ENCODE measurements around the gene MAP7D2.

MAP7D2 gene

GRCh38 chrX:20067709-20068561 is 48.8 kb downstream of the MAP7D2 start:
- H3K9me3 ChIP-seq (replicated peaks; ENCODE audit: insufficient read depth, low read length), result no peaks in the 10 kb centered on the region
- no peaks in the 10 kb centered on the region for H3K36me3 ChIP-seq (replicated peaks; ENCODE audit: insufficient read depth, low read length)
- TF ChIP-seq EZH2phosphoT487 (IDR thresholded peaks at IDR 0.05; ENCODE audit: low read length) (no peak), EZH2 (optimal IDR thresholded peaks at IDR 0.05; ENCODE audit: low read depth, low read length) (no peak)
- TF ChIP-seq, protein P1, sequence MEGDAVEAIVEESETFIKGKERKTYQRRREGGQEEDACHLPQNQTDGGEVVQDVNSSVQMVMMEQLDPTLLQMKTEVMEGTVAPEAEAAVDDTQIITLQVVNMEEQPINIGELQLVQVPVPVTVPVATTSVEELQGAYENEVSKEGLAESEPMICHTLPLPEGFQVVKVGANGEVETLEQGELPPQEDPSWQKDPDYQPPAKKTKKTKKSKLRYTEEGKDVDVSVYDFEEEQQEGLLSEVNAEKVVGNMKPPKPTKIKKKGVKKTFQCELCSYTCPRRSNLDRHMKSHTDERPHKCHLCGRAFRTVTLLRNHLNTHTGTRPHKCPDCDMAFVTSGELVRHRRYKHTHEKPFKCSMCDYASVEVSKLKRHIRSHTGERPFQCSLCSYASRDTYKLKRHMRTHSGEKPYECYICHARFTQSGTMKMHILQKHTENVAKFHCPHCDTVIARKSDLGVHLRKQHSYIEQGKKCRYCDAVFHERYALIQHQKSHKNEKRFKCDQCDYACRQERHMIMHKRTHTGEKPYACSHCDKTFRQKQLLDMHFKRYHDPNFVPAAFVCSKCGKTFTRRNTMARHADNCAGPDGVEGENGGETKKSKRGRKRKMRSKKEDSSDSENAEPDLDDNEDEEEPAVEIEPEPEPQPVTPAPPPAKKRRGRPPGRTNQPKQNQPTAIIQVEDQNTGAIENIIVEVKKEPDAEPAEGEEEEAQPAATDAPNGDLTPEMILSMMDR (IDR thresholded peaks at IDR 0.05; ENCODE audit: low read length), result no peak
- no peak overlapping the region for H3K27ac ChIP-seq (ENCODE audit: low read length)
- no peaks in the 10 kb centered on the region for H3K9me2 ChIP-seq (replicated peaks; ENCODE audit: insufficient read depth, low read length)
- H3K4me2 ChIP-seq (ENCODE audit: low read depth, low read length), result no peak overlapping the region
- no peaks in the 10 kb centered on the region for H3K79me2 ChIP-seq (ENCODE audit: low read length)
- no peak overlapping the region for H2AFZ ChIP-seq (ENCODE audit: low read length)
- no peaks in the 10 kb centered on the region for H3F3A ChIP-seq (ENCODE audit: insufficient read depth, low read length)
- H4K20me1 ChIP-seq (ENCODE audit: insufficient read depth, low read length), result no peaks in the 10 kb centered on the region
- H3K27me3 ChIP-seq (replicated peaks; ENCODE audit: insufficient read depth, low read length), result no peaks in the 10 kb centered on the region
- H3K4me1 ChIP-seq (ENCODE audit: low read length), result peaks cover 11% of the 10 kb centered on the region
- no peak overlapping the region for H3K4me3 ChIP-seq (ENCODE audit: low read length)
- DNase-seq, result no peak
- H3K9ac ChIP-seq (ENCODE audit: low read length), result no peak overlapping the region

DNA sequence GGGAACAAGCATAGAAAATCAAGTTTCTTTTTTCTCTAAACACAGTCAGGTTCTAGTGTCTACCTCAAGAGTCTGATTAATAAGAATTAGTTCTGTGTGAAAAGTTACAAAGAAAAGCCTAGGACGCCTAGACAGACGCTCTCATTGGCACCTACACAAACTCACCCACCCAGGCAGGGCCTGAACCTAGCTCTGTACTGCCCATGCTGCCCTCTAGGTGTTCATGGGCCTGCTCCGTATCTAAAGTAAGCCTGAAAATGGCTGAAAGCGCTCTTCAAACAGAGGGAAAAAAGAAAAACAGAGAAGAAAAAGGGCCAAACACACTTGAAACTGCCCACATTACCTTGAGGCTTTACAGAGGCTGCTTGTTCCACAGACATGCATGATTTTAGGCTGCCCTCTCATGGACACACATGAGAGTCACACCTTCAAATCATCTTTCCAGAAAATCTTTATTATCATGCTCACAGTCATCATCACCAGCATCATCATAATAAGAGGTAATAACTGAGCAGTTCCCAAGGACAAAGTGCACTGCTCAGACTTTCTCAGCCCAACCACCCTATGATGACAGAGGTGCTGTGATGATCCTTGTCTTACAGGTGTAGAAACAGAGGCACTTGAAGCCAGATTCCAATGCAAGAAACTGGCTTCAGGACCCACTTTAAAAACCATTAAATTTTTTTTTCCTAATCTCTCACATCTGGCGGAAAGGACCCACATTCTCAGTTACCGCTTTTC is 49.6 kb downstream of the MAP7D2 start:
- H3K4me1 ChIP-seq (ENCODE audit: low read length), result peaks cover 14% of the 10 kb centered on the region
- no peak overlapping the region for H3K4me2 ChIP-seq (ENCODE audit: low read depth, low read length)
- H3K27ac ChIP-seq (ENCODE audit: low read length), result peak overlapping the region; percentile 35; the same call in 1 of the 2 replicates
- no peaks in the 10 kb centered on the region for H3K27me3 ChIP-seq (replicated peaks; ENCODE audit: insufficient read depth, low read length)
- peak overlapping the region; percentile 77; the same call in 1 of the 2 replicates for H2AFZ ChIP-seq (ENCODE audit: low read length)
- no peaks in the 10 kb centered on the region for H3K36me3 ChIP-seq (replicated peaks; ENCODE audit: insufficient read depth, low read length)
- H3K9ac ChIP-seq (ENCODE audit: low read length), result no peak overlapping the region
- no peak overlapping the region for H3K4me3 ChIP-seq (ENCODE audit: low read length)
- H3K79me2 ChIP-seq (ENCODE audit: low read length), result no peaks in the 10 kb centered on the region
- H3K9me3 ChIP-seq (replicated peaks; ENCODE audit: insufficient read depth, low read length), result no peaks in the 10 kb centered on the region
- peak; percentile 63 for DNase-seq
- 0 out of 2 replicates have a peak, but pooled peaks cover under 1% of the 10 kb centered on the region for H3F3A ChIP-seq (ENCODE audit: insufficient read depth, low read length)
- H4K20me1 ChIP-seq (ENCODE audit: insufficient read depth, low read length), result no peaks in the 10 kb centered on the region
- no peaks in the 10 kb centered on the region for H3K9me2 ChIP-seq (replicated peaks; ENCODE audit: insufficient read depth, low read length)
- TF ChIP-seq, protein P1 (IDR thresholded peaks at IDR 0.05; ENCODE audit: low read length), result peak; percentile 64
- TF ChIP-seq EZH2phosphoT487 (IDR thresholded peaks at IDR 0.05; ENCODE audit: low read length), result no peak

GRCh38 chrX:20063716-20064351 is 52.9 kb downstream of the MAP7D2 start:
- H3K27ac ChIP-seq (ENCODE audit: low read length), result no peak overlapping the region

More at GRCh38 chrX:20063716-20064351, 52.9 kb downstream of the MAP7D2 start:
- Histone ChIP-seq H3K9me2 (replicated peaks; ENCODE audit: insufficient read depth, low read length) (no peaks in the 10 kb centered on the region), H3K27me3 (replicated peaks; ENCODE audit: insufficient read depth, low read length) (no peaks in the 10 kb centered on the region), H3K36me3 (replicated peaks; ENCODE audit: insufficient read depth, low read length) (no peaks in the 10 kb centered on the region), H3K79me2 (ENCODE audit: low read length) (no peaks in the 10 kb centered on the region), H3K4me3 (ENCODE audit: low read length) (no peak overlapping the region), H3K4me1 (ENCODE audit: low read length) (peaks cover 35% of the 10 kb centered on the region), H2AFZ (ENCODE audit: low read length) (no peak overlapping the region), H3K9ac (ENCODE audit: low read length) (no peak overlapping the region), H4K20me1 (ENCODE audit: insufficient read depth, low read length) (no peaks in the 10 kb centered on the region), H3F3A (ENCODE audit: insufficient read depth, low read length) (peaks cover 19% of the 10 kb centered on the region), H3K9me3 (replicated peaks; ENCODE audit: insufficient read depth, low read length) (no peaks in the 10 kb centered on the region), H3K4me2 (ENCODE audit: low read depth, low read length) (no peak overlapping the region)
- no peak for DNase-seq
- TF ChIP-seq, protein P1 (IDR thresholded peaks at IDR 0.05; ENCODE audit: low read length), result no peak
- TF ChIP-seq EZH2 (optimal IDR thresholded peaks at IDR 0.05; ENCODE audit: low read depth, low read length), result no peak

Data from MM.1S (cell line).